GM18861 (cell line): ENCODE data around the gene SNAI3.

ENCODE experiments used
- ATAC-seq: cut with Tn5 transposase; IDR thresholded peaks from one replicate; pipeline ENCODE4 v1.9.1; 2021; ENCODE audit not compliant: unreplicated experiment

SNAI3 gene

DNA sequence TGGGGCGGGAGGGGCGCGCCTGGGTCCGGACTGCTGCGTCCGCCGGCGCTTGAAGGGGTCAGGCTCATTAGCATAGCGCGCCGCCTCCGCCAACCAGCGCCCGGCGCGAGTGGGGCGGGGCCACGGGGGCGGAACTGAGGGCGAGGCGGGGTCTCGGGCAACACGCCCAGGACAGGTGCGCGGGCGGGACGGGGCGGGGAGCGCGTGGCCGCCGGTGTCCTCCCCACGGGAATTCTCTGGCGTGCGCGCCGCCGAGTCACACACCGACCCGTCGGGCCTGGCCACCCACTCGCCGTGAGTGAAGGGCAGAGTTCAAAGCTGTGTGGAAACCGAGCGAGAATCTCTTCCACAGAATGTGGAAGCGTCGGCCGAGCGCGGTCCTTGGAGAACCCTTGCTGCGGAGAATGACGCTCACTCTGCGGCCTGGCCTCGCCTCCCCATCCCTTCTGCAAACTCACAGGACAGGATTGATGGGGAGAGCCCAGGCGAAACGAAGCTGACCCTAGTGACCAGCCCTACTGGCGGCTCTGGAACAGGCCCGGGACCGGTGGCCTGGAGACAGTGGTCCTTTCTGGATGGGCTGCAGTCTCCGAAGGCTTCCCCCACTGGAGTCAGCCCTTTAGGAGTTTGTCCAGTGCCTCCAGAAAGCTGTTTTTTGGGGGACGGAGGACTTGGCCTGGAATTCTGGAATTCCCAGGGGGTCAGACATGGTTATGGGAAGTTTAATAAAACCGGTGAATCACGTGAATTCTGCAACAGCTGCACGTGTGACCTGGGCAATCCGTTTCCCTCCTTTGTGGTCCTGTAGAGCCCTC is at the start of gene SNAI3:
SNAI3 (minus strand) TSS at position 69 of the 815 bp plus-strand sequence. CDS start 101 bp downstream, outside the sequence.
- peak; percentile 42 for ATAC-seq

DNA sequence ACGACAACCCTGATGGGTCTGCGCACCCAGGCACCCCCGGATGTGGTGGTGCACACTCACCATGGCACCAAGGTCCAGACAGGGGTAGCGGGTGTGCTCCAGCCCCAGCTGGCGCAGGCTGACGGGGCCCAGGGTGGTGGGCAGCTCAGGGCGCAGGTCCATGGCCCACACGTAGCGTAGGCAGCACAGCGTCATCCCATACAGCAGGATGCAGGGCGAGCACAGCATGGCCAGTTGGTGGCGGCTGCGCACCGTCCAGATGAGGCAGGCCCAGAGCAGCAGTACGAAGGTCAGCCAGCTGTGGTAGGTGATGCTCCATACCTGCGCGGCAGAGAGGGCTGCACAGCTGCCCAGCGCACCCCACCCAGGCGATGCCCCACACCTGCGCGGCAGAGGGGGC is 49.8 kb upstream of the SNAI3 start:
- no peak for ATAC-seq

GRCh38 chr16:88735616-88736015 is 49.3 kb upstream of the SNAI3 start:
- ATAC-seq = no peak

DNA sequence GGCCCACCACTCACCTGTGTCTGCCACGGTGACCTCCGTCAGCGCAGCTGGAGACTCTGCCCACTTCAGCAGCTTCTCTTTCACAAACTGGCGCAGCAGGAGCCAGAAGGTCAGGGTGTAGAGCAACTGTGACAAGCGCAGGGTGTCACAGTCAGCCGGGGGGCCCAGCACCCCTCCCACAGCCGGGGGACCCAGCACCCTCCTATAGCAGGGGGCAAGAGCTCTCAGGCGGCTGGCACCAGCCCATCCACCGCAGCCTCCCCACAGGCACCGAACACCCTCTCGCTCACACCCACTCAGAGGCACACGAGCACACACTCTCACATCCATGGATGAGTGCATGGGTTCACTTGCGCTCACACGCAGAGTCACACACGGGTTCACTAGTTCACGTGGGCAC is 48.8 kb upstream of the SNAI3 start:
- ATAC-seq = no peak

DNA sequence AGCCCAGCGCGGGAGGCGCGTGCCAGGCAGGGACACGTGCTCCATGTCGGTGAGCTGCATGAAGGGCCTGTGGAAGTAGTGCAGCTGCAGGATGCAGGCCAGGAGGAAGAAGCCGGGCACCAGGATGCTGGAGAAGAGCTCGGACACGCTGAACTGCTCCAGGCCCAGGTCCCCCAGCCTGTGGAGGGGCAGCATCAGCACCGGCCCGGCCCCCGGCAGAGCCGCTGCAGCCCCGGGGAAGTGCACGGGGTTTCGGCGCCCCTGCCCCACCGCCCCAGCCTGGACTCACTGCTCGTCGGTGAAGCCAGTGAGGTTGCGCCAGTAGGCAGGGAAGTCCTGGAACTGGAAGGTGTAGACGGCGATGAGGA is 48.0 kb upstream of the SNAI3 start:
- ATAC-seq = no peak

- no peak for ATAC-seq
Measured at GRCh38 chr16:88733630-88734360, 47.5 kb upstream of the SNAI3 start.

DNA sequence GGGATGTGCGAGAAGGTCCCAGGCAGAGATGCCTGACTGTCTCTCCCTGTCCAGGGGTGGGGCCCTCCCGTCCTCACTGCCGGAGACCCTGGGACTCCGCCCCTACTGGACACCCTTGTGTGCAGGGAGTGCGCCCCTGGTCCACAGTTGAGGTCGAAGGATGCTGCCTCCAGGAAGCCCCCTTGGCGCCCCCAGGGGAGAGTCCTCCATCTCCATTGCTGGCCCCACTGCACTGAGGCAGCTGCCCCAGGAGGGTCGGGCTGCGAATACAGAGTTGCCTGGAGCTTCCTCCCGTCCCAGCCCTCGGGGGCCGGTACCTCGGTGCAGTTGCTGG is 46.6 kb upstream of the SNAI3 start:
- no peak for ATAC-seq

GRCh38 chr16:88732172-88732960 is 46.1 kb upstream of the SNAI3 start:
- ATAC-seq = no peak

DNA sequence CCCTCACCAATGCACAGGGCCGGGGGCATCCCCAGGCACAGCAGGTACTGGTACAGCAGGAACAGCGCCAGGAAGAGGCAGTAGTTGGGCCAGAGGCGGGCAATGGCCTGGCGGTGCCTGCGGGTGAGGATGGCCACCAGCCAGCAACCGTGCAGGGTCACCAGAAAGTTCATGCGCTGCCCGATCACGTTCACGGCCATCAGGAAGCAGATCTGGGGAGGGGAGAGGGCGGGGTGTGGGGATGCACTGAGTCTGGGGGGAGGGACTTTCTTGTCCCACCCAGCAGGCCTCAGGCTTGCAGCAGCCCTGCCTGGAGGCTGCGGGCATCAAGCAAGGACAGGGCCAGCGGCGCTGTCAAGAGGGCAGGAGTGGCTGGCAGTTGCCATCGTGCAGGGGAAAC is 45.4 kb upstream of the SNAI3 start:
- no peak for ATAC-seq

GRCh38 chr16:88730632-88731607 is 44.6 kb upstream of the SNAI3 start:
- ATAC-seq = no peak

GRCh38 chr16:88727871-88728270 is 41.6 kb upstream of the SNAI3 start:
- ATAC-seq = no peak

GRCh38 chr16:88726981-88727380 is 40.7 kb upstream of the SNAI3 start:
- ATAC-seq = no peak

DNA sequence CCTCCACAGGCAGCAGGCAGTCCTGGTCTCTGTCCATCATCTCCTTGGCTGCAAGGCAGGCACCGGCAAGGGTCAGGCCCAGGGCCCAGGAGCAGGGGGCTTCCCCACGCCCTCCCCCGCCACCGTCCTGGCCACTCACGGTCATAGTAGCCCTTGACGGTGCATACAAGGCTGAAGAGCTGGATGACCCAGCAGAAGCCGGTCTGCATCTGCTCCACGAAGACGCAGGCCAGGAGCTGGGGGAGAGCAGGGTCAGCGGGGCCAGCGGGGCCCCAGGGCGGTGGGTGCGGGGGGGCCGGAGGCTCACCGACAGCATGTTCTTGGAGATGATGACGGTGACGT is 40.1 kb upstream of the SNAI3 start:
- no peak for ATAC-seq

DNA sequence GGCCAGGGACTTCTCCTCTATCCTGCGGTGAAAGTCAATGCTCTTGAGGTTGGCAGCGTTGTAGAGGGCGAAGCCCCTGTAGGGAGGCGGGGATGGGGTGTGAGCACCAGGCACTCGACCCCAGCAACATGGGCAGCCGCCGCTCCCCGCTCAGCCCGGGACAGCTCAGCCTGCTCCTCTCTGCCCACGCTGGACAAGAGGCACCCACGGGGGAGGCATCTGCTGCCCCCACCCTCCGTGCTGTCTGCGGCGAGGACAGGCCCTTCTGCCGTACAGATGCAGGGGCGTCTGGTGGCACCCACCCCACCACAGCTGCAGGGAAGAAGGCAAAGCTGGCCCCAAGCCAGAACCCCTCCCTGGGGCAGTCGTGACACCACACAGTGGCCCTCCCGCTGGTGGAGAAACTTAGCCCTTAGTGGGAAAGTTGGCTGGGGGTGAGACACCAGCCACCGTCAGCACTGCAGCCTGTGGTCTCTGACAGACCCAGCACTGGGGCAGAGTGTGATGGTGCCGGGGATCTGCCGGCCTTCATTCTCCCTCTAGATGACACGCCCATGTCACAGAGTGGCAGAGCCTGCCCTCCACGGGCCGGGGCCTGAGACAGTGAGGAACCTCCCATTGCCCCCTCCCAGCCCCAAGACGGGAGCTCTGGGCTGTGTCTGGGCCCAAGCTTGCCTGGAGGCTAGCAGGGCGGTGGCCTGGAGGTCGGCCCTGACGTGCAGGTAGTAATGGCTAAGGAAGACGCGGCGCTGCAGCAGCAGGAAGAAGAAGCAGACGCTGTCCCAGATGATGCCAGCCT is 39.5 kb upstream of the SNAI3 start:
- no peak for ATAC-seq

GRCh38 chr16:88724855-88725555 is 38.7 kb upstream of the SNAI3 start:
- no peak for ATAC-seq

GRCh38 chr16:88723911-88724310 is 37.6 kb upstream of the SNAI3 start:
- ATAC-seq = no peak

- no peak for ATAC-seq
Measured at GRCh38 chr16:88723507-88723887, 37.2 kb upstream of the SNAI3 start.

DNA sequence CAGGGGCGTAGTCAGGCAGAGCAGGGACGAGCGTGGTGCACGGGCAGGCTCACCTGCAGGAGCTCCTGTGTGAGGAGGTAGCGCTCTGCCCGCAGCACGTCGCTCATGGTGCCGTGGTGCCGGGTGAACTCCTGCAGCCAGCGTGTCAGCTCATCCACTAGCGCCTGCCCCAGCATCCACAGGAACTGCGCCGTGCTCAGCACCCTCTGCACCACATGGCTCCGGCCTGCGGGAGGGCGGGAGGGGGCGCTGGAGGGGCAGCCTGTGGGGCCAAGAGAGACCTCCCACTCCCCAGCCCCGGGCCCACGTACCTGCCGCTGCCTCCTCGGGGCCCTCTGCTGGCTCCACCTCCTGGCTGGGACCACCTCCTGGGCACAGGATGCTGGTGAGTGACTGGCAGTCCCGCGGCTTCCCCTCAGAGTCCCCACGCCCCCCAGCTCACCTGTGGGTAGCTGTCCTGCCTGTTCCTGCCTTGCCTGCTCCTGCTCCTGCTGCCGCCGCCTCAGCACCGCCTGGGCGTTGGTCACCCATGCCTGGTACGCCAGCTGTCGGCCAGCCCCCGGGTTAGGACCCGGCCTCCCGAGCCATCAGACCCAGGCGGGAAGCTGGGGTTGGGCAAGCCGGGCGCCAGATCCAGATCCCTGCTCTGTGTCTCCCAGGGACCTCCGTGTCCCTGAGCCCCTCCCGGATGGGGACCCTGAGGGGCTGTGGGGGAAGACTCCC is 36.6 kb upstream of the SNAI3 start:
- ATAC-seq = no peak
